22Rv1 (cell line): ENCODE measurements around the gene KRT23.

Experiments used
- ZFX ChIP-seq: fragments of 450-650 bp; IDR thresholded peaks from 2 replicates; pipeline ENCODE4 v1.6.1; 2017; ENCODE audit warnings: antibody characterized with exemption, borderline replicate concordance
- TF ChIP-seq, protein P1 (sequence below): fragments of 450-650 bp; IDR thresholded peaks from 2 replicates; pipeline ENCODE4 v1.5.1; 2017; ENCODE audit warnings: mild to moderate bottlenecking

DNA sequence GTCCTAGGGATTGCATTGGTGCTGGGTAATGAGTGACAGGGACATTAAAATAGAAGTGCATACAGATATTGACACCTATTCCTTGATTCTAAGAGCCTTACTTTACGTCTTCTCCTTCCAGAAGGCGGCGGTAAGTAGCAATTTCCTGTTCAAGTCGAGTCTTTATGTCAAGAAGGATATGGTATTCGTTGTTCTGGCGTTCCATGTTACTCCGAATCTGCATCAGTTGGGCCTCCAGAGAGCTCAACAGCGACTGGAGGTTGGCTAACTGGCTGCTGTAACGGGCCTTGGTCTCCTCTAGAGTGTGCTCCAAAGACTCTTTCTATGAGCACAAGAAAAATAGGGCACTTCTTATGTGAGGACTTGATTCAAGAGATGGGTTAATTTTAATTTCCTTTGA, 59.4 kb downstream of the KRT23 start:
- TF ChIP-seq, protein P1, sequence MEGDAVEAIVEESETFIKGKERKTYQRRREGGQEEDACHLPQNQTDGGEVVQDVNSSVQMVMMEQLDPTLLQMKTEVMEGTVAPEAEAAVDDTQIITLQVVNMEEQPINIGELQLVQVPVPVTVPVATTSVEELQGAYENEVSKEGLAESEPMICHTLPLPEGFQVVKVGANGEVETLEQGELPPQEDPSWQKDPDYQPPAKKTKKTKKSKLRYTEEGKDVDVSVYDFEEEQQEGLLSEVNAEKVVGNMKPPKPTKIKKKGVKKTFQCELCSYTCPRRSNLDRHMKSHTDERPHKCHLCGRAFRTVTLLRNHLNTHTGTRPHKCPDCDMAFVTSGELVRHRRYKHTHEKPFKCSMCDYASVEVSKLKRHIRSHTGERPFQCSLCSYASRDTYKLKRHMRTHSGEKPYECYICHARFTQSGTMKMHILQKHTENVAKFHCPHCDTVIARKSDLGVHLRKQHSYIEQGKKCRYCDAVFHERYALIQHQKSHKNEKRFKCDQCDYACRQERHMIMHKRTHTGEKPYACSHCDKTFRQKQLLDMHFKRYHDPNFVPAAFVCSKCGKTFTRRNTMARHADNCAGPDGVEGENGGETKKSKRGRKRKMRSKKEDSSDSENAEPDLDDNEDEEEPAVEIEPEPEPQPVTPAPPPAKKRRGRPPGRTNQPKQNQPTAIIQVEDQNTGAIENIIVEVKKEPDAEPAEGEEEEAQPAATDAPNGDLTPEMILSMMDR = no peak
- no peak for TF ChIP-seq ZFX
